ES-I3 (cell line): Measurements from ENCODE around the gene SYDE1.
"Not testable (repeated sequence)": the region's sequence is repeated elsewhere in the genome, so short reads cannot be mapped to it uniquely, and the experiment has no call there.

Source experiments
- H3K36me3 ChIP-seq: 2 replicates; pipeline ENCODE4 v1.6.1; 2013; ENCODE audit warnings: mild to moderate bottlenecking, low read length, control low read depth, moderate library complexity; ENCODE audit not compliant: insufficient read depth
- H3K4me1 ChIP-seq: 2 replicates; pipeline ENCODE4 v1.6.1; 2013; ENCODE audit warnings: mild to moderate bottlenecking, control low read depth, low read length; ENCODE audit not compliant: insufficient read depth
- H3K9ac ChIP-seq: 2 replicates; pipeline ENCODE4 v1.6.1; 2013; ENCODE audit warnings: low read depth, mild to moderate bottlenecking, low read length, moderate library complexity
- H3K9me3 ChIP-seq: 2 replicates; pipeline ENCODE4 v1.6.1; 2013; ENCODE audit warnings: mild to moderate bottlenecking, low read length, moderate library complexity; ENCODE audit not compliant: control insufficient read depth, insufficient read depth

SYDE1 gene, protein sequence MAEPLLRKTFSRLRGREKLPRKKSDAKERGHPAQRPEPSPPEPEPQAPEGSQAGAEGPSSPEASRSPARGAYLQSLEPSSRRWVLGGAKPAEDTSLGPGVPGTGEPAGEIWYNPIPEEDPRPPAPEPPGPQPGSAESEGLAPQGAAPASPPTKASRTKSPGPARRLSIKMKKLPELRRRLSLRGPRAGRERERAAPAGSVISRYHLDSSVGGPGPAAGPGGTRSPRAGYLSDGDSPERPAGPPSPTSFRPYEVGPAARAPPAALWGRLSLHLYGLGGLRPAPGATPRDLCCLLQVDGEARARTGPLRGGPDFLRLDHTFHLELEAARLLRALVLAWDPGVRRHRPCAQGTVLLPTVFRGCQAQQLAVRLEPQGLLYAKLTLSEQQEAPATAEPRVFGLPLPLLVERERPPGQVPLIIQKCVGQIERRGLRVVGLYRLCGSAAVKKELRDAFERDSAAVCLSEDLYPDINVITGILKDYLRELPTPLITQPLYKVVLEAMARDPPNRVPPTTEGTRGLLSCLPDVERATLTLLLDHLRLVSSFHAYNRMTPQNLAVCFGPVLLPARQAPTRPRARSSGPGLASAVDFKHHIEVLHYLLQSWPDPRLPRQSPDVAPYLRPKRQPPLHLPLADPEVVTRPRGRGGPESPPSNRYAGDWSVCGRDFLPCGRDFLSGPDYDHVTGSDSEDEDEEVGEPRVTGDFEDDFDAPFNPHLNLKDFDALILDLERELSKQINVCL

DNA sequence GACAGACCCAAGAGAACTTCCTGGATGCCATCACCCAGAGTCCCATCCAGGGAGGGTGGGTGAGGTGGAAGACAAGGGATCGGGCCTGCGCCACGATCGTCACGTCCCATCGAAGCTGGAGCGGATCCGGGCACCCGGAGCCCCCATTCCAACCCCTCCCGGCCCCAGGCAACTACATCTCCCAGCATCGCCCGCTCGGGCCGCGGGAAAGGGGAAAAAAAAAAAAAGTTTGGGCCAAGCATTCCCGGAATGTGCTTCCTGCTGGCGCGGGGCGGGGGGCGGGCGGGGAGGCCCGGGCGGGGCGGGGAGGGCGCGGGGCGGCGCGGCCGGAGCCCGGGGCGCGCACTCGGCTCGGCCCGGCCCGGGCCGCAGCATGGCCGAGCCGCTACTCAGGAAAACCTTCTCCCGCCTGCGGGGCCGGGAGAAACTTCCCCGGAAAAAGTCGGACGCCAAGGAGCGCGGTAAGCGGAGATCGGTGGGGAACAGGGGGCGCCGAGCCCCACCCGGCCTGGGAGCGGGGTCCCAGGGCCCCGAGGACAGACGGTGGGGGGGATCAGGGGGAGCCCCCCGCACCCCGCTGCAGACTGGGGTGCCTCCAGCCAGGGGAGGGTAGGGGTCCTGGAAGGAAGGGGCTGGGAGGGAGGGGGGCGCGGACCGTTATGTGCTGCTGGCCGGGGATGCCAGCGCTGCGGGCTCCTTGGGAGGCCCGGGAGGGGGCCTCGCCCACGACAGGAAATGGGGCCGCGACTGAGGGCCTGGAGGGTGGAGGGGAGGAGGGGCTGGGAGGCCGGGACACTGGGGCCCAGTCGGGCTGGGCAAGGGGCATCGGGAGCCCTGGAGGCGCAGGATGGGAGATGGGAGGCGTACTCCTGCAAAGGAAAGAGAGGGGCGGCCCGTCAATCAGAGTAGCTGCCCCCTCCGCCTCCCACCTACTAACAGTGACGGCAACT, at the start of gene SYDE1:
SYDE1 (plus strand) TSS at position 341 of the 950 bp plus-strand sequence; CDS start at position 374, 33 bp downstream.
- Histone ChIP-seq H3K9me3 (no peaks in the 10 kb centered on the region; the same call in none of the 2 replicates), H3K4me1 (no peaks in the 10 kb centered on the region; the same call in 1 of the 2 replicates), H3K36me3 (peaks cover 8% of the 10 kb centered on the region; the same call in 1 of the 2 replicates), H3K9ac (peak within 1 kb of the TSS; percentile 82)

DNA sequence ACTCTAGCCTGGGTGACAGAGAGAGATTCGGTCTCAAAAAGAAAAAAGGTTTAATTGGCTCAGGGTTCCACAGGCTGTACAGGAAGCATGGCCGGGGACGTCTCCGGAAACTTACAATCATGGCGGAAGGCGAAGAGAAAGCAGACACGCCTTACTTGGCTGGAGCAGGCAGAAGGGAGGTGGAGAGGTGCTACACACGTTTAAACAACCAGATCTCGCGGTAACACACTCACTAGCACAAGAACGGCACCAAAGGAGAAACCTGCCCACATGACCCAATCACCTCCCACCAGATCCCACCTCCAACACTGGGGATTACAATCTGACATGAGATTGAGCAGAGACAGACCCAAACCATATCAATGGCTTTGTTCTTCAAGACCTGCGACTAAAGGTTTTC, 45.2 kb upstream of the SYDE1 start:
- peaks cover 3% of the 10 kb centered on the region; the same call in 1 of the 2 replicates for H3K9me3 ChIP-seq
- H3K36me3 ChIP-seq, result no peaks in the 10 kb centered on the region
- no peaks in the 10 kb centered on the region for H3K4me1 ChIP-seq
- no peak overlapping the region for H3K9ac ChIP-seq

DNA sequence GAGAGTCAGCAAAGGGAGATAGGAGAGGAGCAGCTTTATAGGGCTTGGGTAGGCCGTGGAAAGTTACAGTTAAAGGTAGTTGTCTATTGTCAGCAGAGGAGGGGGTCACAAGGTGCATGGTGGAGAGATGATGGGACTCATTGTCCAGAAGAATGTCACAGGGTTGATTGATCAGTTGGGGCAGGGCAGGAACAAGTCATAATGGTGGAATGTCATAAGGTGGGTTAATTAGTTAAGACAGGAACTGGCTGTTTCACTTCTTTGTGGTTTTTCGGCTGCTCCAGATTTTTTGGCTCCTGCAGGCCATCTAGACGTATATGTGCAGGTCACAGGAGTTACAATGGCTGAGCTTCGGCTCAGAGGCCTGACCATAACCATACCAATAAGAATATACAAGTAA, 36.8 kb upstream of the SYDE1 start:
- H3K4me1 ChIP-seq, H3K9me3 ChIP-seq, H3K9ac ChIP-seq, H3K36me3 ChIP-seq: not testable (repeated sequence)

DNA sequence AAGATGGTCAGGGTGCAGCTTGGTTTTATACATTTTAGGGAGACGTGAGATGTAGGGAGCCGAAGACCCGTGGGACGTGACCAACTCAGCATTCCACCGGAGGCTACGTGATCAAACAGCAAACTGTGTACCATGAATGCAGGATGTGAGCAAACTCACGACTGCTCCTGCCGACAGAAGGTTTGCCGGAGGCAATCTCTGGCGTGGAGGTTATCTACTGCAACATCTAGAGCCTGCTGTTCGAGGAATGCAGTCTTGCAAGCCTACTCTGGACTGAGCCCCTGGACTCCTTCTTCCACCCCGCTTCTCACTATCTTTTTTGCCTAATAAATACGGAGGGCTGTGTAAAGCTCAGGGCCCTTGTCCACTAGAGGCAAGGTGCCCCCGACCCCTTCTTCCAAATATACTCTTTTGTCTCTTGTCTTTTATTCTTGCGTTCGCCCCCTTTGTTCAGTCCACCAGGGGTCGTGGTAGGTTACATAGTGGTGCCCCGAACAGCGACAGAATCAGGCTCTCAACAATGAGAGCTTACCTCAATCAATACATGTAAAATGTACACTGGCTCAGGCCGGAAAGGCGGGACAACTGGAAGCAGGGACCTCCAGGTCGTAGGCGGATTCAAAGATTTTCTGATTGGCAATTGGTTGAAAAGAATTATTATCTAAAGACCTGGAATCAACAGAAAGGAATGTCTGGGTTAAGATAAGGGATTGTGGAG, 34.1 kb upstream of the SYDE1 start:
- no peaks in the 10 kb centered on the region for H3K36me3 ChIP-seq
- no peaks in the 10 kb centered on the region for H3K9me3 ChIP-seq
- H3K9ac ChIP-seq, result no peak overlapping the region
- no peaks in the 10 kb centered on the region for H3K4me1 ChIP-seq

DNA sequence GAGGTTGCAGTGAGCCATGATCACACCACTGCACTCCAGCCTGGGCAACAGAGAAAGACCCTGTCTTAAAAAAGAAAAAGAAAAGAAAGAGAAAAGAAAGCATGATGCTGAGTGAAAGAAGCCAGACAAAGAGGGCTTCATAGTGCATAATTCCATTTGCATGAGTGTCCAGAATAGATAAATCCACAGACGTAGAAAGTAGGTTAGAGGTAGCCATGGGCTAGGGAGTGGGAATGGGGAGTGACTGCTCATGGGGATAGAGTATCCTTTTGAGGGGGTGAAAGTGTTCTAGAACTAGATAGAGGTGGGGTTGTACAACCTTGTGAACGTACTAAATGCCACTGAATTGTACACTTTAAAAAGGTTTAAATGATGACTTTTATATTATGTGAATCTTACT, 32.8 kb upstream of the SYDE1 start:
- H3K9ac ChIP-seq, result no peak overlapping the region
- H3K9me3 ChIP-seq, result no peaks in the 10 kb centered on the region
- H3K4me1 ChIP-seq, result no peaks in the 10 kb centered on the region
- H3K36me3 ChIP-seq, result no peaks in the 10 kb centered on the region

DNA sequence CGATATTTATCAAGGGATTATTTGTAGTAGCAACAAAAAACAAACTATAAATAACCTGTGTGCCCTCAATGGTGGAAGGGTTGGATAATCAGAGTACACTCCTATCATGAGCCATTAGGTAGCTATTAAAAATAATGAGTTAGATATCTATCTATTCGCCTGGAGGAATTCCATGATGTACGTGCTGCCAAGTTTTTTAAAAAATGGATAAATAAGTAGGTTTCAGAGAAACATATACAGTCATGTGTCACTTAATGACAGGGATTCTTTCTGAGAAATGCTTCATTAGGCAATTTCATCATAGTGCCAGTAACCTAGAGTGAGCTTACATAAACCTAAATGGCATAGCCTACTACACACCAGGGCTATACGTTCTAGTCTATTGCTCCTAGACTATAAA, 31.4 kb upstream of the SYDE1 start:
- Histone ChIP-seq H3K9me3 (no peaks in the 10 kb centered on the region), H3K36me3 (no peaks in the 10 kb centered on the region), H3K4me1 (no peaks in the 10 kb centered on the region), H3K9ac (no peak overlapping the region)

DNA sequence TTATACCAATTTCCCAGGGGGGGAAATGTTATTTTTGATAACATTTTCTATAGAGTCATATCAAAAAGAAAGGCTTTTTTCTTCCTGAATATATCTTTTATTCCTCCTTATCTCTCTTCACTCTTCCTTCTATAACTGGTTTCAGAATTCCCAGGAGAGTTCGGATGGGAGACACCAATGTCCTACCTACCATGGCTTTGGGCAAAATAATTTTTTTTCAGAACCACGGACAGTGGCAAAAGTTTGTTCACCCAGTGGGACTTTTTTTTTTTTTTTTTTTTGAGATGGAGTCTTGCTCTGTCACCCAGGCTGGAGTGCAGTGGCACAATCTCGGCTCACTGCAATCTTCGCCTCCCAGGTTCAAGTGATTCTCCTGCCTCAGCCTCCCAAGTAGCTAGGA, 27.2 kb upstream of the SYDE1 start:
- H3K36me3 ChIP-seq, H3K9me3 ChIP-seq, H3K4me1 ChIP-seq, H3K9ac ChIP-seq: not testable (repeated sequence)

DNA sequence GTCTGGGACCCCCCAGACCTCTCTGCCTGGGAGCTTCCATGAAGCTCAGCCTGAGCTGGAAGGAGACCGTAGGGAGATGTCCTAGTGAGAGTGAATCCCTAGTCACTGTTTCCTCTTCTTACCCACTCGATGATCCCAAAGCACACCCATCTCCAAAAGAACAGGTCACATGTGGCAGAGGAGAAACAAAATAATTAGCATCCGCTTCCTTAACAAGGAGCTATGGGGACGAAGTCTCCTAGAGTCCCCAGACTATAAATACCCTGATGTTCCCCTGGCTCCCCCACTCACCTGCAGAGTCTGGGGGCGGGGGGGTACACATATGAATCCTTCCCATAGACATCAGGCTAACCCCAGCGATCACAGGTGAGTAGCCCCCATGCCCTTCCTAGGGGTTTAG, 25.3 kb upstream of the SYDE1 start, which contains the start of gene OR1I1:
OR1I1 (plus strand) TSS at position 301 of the 400 bp plus-strand sequence. CDS start 4,855 bp downstream, outside the sequence.
- Histone ChIP-seq H3K9ac (no peak within 1 kb of the TSS), H3K4me1 (no peaks in the 10 kb centered on the region), H3K36me3 (no peaks in the 10 kb centered on the region), H3K9me3 (no peaks in the 10 kb centered on the region)

DNA sequence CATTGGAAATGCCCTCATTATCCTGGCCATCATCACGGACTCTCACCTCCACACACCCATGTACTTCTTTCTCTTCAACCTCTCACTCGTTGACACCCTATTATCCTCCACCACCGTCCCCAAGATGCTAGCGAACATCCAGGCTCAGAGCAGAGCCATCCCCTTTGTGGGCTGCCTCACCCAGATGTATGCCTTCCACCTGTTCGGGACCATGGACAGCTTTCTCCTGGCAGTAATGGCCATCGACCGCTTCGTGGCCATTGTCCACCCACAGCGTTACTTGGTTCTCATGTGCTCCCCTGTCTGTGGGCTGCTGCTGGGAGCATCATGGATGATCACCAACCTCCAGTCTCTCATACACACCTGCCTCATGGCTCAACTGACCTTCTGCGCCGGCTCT, 20.0 kb upstream of the SYDE1 start:
- H3K9me3 ChIP-seq, result no peaks in the 10 kb centered on the region
- no peak overlapping the region for H3K9ac ChIP-seq
- no peaks in the 10 kb centered on the region for H3K4me1 ChIP-seq
- H3K36me3 ChIP-seq, result no peaks in the 10 kb centered on the region

DNA sequence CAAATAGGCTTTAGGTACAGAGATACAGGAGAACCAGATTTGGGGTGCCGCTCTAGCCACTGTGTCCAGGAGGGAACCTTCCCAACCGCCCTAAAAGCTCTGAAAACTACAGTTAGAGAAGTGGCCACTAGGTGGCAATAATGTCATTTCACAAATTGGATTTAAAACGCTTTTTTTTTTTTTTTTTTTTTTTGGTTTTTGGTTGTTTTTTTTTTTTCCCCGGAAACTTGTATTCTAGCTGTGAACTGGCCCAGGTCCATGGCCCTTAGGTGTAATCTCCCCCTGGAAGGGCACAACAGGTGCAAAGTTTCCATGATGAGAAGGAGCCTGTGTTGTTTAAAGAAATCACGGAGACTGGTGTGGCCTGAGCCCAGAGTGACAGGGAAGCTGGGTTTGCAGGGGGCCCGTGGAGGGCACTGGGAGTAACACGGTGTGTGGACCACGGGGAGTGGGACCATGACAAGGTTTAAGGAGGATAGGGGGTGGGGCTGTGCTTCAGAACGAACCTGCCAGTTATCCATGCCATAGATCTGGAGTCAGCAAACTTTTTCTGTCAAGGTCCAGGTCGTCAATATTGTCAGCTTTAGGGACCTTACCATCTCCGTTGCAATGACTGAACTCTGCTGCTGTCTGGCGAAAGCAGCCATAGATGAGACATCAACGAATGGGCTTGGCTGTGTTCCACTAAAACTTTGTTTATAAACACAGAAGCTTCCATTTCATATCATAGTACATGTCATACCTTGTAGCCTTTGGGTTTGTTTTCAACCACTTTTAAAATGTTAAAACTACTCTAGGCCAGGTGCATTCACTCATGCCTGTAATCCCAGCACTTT, 15.1 kb upstream of the SYDE1 start:
- no peak overlapping the region for H3K9ac ChIP-seq
- H3K36me3 ChIP-seq, result no peaks in the 10 kb centered on the region
- no peaks in the 10 kb centered on the region for H3K9me3 ChIP-seq
- no peaks in the 10 kb centered on the region for H3K4me1 ChIP-seq

DNA sequence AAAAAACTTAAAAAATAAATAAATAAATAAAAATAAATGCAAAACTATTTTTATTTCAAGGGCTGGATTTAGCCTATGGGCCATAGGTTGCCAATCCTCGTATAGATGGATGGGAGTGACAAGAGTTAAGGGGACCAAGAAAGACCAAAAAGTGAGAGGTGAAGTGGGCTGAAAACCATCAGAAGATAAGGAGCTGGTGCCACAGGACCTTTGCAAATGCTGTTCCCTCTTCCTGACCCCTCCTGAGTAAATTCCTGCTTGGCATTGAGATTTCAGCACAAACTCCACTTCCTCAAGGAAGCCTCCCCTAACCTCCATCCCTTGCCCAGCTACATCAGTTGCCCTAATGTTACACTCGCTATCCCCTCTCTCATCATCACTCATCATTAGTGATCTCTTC, 14.2 kb upstream of the SYDE1 start:
- H3K9ac ChIP-seq, result no peak overlapping the region
- H3K4me1 ChIP-seq, result no peaks in the 10 kb centered on the region
- no peaks in the 10 kb centered on the region for H3K36me3 ChIP-seq
- no peaks in the 10 kb centered on the region for H3K9me3 ChIP-seq

DNA sequence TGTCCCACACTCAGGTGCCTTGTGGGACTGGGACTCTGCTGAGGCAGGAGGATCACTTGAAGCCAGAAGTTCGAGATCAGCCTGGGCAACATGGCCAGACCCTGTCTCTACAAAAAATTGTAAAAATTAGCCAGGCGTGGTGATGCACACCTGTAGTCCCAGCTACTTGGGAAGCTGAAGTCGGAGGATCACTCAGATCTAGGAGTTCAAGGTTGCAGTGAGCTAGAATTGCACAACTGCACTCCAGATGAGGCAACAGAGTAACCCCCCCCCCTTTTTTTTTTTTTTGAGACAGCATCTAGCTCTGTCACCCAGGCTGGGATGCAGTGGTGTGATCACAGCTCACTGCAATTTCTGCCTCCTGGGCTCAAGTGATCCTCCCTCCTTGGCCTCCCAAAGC, 11.0 kb upstream of the SYDE1 start:
- Histone ChIP-seq H3K9me3 (no peaks in the 10 kb centered on the region), H3K36me3 (no peaks in the 10 kb centered on the region), H3K9ac (no peak overlapping the region), H3K4me1 (no peaks in the 10 kb centered on the region)

DNA sequence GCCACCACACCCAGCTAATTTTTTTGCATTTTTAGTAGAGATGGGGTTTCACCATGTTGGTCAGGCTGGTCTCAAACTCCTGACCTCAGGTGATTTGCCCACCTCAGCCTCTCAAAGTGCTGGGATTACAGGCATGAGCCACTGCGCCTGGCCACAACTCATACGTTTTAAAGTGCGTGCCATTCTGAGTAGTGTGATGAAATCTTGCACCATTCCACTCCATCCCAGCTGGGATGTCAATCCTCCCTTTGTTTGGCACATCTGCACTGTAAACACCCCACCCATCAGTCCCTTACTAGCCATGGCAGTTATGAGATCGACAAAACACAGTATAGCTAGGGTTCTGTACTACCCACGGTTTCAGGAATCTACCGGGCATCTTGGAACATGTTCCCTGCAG, 9.2 kb upstream of the SYDE1 start:
- H3K36me3 ChIP-seq, H3K9me3 ChIP-seq, H3K9ac ChIP-seq, H3K4me1 ChIP-seq: not testable (repeated sequence)
